ENCODE measurements around the gene SERPINF2.
"Not testable (repeated sequence)": the region's sequence is repeated elsewhere in the genome, so short reads cannot be mapped to it uniquely, and the experiment has no call there.

SERPINF2 gene

GRCh38 chr17:1773000-1773695 lies 30.5 kb downstream of the SERPINF2 start:
- not testable (repeated sequence) for H3K9ac ChIP-seq (ENCODE audit: low read length); H4K5ac ChIP-seq (ENCODE audit: low read length); H3K4ac ChIP-seq (ENCODE audit: low read depth, low read length); H2BK120ac ChIP-seq (ENCODE audit: low read depth, low read length); H3K18ac ChIP-seq (ENCODE audit: low read length); H3K27ac ChIP-seq (ENCODE audit: low read depth, low read length); H3K4me1 ChIP-seq (ENCODE audit: control insufficient read depth, low read depth, low read length); H2AK5ac ChIP-seq (ENCODE audit: low read length); H3K56ac ChIP-seq (ENCODE audit: low read length); H3K36me3 ChIP-seq (ENCODE audit: control insufficient read depth, insufficient read depth, low read length); H4K8ac ChIP-seq (ENCODE audit: low read depth, low read length); H3K79me1 ChIP-seq (ENCODE audit: low read length); H2BK15ac ChIP-seq (replicated peaks; ENCODE audit: low read depth); H3K79me2 ChIP-seq (ENCODE audit: control insufficient read depth, insufficient read depth, low read length); H2BK5ac ChIP-seq (ENCODE audit: low read length); H3K4me2 ChIP-seq (ENCODE audit: low read length); H3K23ac ChIP-seq (ENCODE audit: low read length); DNase-seq; H3K27me3 ChIP-seq (ENCODE audit: insufficient read depth, low read length, poor library complexity); H3K4me3 ChIP-seq (ENCODE audit: low read length)
- no CpG with 5 or more reads among the region's 12 CpGs for WGBS (ENCODE audit: extremely low coverage, insufficient coverage, low lambda C conversion rate)

DNA sequence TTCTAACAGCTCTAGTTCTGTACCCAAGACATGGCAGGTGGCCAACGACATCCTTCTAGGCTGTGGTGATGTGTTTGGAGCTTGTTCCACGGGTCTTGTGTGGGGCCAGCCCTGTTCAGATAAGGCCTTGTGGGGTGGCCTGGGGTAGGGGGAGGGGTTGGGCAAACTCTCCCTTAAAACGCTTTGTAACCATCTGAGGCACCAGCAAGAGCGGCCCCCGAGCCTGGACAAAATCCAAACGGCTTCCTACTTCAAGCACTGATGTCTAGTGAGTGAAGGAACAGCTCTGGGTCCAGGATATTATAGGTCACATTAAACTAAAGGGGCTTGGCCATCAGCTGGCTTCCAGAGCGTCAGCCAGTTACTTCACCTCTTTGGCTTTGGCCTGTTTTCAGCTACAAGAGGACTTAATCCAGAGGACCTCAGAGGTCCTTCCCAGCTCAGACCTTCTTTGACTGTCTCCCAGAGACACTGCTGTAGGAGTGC lies 31.1 kb downstream of the SERPINF2 start:
- no peak for DNase-seq
- no peak overlapping the region for H4K5ac ChIP-seq (ENCODE audit: low read length)
- H3K18ac ChIP-seq (ENCODE audit: low read length): no peak overlapping the region
- no peak overlapping the region for H3K4me2 ChIP-seq (ENCODE audit: low read length)
- no peaks in the 10 kb centered on the region for H3K79me1 ChIP-seq (ENCODE audit: low read length)
- no peaks in the 10 kb centered on the region for H3K36me3 ChIP-seq (ENCODE audit: control insufficient read depth, insufficient read depth, low read length)
- no CpG with 5 or more reads among the region's 7 CpGs for whole genome bisulfite sequencing (ENCODE audit: extremely low coverage, insufficient coverage, low lambda C conversion rate)
- H2BK5ac ChIP-seq (ENCODE audit: low read length): no peak overlapping the region
- no peak overlapping the region for H3K56ac ChIP-seq (ENCODE audit: low read length)
- H3K4me1 ChIP-seq (ENCODE audit: control insufficient read depth, low read depth, low read length): no peaks in the 10 kb centered on the region
- no peak overlapping the region for H4K8ac ChIP-seq (ENCODE audit: low read depth, low read length)
- no peaks in the 10 kb centered on the region for H3K27me3 ChIP-seq (ENCODE audit: insufficient read depth, low read length, poor library complexity)
- H3K23ac ChIP-seq (ENCODE audit: low read length): no peak overlapping the region
- H3K4me3 ChIP-seq (ENCODE audit: low read length): no peak overlapping the region
- H2BK120ac ChIP-seq (ENCODE audit: low read depth, low read length): no peak overlapping the region
- no peak overlapping the region for H2AK5ac ChIP-seq (ENCODE audit: low read length)
- no peak overlapping the region for H3K27ac ChIP-seq (ENCODE audit: low read depth, low read length)
- H3K4ac ChIP-seq (ENCODE audit: low read depth, low read length): no peak overlapping the region
- no peaks in the 10 kb centered on the region for H3K79me2 ChIP-seq (ENCODE audit: control insufficient read depth, insufficient read depth, low read length)
- H2BK15ac ChIP-seq (replicated peaks; ENCODE audit: low read depth): no peak overlapping the region
- no peak overlapping the region for H3K9ac ChIP-seq (ENCODE audit: low read length)

DNA sequence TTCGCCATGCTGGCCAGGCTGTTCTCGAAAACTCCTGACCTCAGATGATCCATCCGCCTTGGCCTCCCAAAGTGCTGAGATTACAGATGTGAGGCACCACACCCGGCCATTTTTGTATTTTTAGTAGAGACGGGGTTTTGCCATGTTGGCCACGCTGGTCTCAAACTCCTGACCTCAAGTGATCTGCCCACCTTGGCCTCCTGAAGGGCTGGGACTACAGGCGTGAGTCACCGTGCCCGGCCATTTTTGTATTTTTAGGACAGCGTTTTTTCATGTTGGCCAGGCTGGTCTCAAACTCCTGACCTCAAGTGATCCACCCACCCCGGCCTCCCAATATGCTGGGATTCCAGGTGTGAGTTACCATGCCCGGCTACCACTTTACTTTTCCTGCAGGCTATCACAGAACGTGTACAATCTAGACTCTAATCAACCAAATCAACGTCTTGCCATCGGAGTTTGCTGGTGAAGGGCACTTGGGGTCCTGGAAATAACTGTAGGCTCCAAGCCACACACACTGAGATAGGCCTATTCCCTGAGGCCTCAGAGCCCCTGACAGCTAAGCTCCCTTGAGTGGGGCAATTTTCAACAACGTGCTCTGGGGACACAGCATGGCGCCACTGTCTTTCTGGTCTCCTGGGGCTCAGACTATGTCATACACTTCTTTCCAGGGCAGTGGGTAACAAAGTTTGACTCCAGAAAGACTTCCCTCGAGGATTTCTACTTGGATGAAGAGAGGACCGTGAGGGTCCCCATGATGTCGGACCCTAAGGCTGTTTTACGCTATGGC lies 31.9 kb downstream of the SERPINF2 start:
- Histone ChIP-seq H2BK120ac (ENCODE audit: low read depth, low read length) (no peak overlapping the region), H3K9ac (ENCODE audit: low read length) (no peak overlapping the region), H2BK5ac (ENCODE audit: low read length) (no peak overlapping the region), H3K27me3 (ENCODE audit: insufficient read depth, low read length, poor library complexity) (no peaks in the 10 kb centered on the region), H3K4me2 (ENCODE audit: low read length) (no peak overlapping the region), H4K8ac (ENCODE audit: low read depth, low read length) (no peak overlapping the region), H3K56ac (ENCODE audit: low read length) (no peak overlapping the region), H3K4me3 (ENCODE audit: low read length) (no peak overlapping the region), H2AK5ac (ENCODE audit: low read length) (no peak overlapping the region), H3K36me3 (ENCODE audit: control insufficient read depth, insufficient read depth, low read length) (no peaks in the 10 kb centered on the region), H3K79me2 (ENCODE audit: control insufficient read depth, insufficient read depth, low read length) (no peaks in the 10 kb centered on the region), H2BK15ac (replicated peaks; ENCODE audit: low read depth) (no peak overlapping the region), H3K27ac (ENCODE audit: low read depth, low read length) (no peak overlapping the region), H3K79me1 (ENCODE audit: low read length) (no peaks in the 10 kb centered on the region), H4K5ac (ENCODE audit: low read length) (no peak overlapping the region), H3K18ac (ENCODE audit: low read length) (no peak overlapping the region), H3K4me1 (ENCODE audit: control insufficient read depth, low read depth, low read length) (no peaks in the 10 kb centered on the region), H3K4ac (ENCODE audit: low read depth, low read length) (no peak overlapping the region), H3K23ac (ENCODE audit: low read length) (no peak overlapping the region)
- WGBS (ENCODE audit: extremely low coverage, insufficient coverage, low lambda C conversion rate): no CpG with 5 or more reads among the region's 21 CpGs
- DNase-seq: no peak

DNA sequence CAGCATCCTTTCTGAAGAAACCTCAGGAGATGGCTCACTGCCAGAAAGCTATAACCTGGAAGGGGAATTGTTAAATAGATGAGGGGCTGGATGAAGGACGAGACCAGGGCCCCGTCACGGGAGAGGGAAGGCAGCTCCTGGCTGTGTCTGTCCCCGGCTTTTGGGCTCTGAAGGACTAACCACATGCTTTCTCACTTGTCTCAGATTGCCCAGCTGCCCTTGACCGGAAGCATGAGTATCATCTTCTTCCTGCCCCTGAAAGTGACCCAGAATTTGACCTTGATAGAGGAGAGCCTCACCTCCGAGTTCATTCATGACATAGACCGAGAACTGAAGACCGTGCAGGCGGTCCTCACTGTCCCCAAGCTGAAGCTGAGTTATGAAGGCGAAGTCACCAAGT lies 33.7 kb downstream of the SERPINF2 start:
- Histone ChIP-seq H3K4ac (ENCODE audit: low read depth, low read length) (no peak overlapping the region), H3K4me3 (ENCODE audit: low read length) (no peak overlapping the region), H3K36me3 (ENCODE audit: control insufficient read depth, insufficient read depth, low read length) (peaks cover 2% of the 10 kb centered on the region), H2BK5ac (ENCODE audit: low read length) (no peak overlapping the region), H3K23ac (ENCODE audit: low read length) (no peak overlapping the region), H3K4me1 (ENCODE audit: control insufficient read depth, low read depth, low read length) (no peaks in the 10 kb centered on the region), H3K27me3 (ENCODE audit: insufficient read depth, low read length, poor library complexity) (no peaks in the 10 kb centered on the region), H3K27ac (ENCODE audit: low read depth, low read length) (no peak overlapping the region), H3K18ac (ENCODE audit: low read length) (no peak overlapping the region), H3K56ac (ENCODE audit: low read length) (no peak overlapping the region), H2AK5ac (ENCODE audit: low read length) (no peak overlapping the region), H3K79me2 (ENCODE audit: control insufficient read depth, insufficient read depth, low read length) (no peaks in the 10 kb centered on the region), H2BK15ac (replicated peaks; ENCODE audit: low read depth) (no peak overlapping the region), H3K4me2 (ENCODE audit: low read length) (no peak overlapping the region), H4K8ac (ENCODE audit: low read depth, low read length) (no peak overlapping the region), H3K79me1 (ENCODE audit: low read length) (no peaks in the 10 kb centered on the region), H3K9ac (ENCODE audit: low read length) (no peak overlapping the region), H2BK120ac (ENCODE audit: low read depth, low read length) (no peak overlapping the region), H4K5ac (ENCODE audit: low read length) (no peak overlapping the region)
- no CpG with 5 or more reads among the region's 10 CpGs for WGBS (ENCODE audit: extremely low coverage, insufficient coverage, low lambda C conversion rate)
- DNase-seq: no peak

DNA sequence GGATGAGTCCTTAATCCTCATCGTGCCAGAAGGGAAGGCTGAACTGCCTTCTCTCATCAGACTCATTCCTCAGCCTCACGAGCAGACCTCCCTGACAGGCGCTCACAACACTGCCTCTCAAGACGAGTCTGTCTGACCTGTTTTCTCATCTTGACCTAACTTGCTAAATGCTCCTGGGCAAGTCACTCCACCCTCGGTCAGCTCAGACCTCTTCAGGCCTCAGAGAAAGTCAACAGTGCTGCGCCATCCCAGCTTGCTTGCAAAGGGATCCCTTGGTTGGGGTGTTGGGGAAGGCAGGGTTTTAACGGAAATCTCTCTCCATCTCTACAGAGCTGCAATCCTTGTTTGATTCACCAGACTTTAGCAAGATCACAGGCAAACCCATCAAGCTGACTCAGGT lies 34.2 kb downstream of the SERPINF2 start:
- Histone ChIP-seq H3K4ac (ENCODE audit: low read depth, low read length) (no peak overlapping the region), H3K27ac (ENCODE audit: low read depth, low read length) (no peak overlapping the region), H2AK5ac (ENCODE audit: low read length) (no peak overlapping the region), H2BK15ac (replicated peaks; ENCODE audit: low read depth) (no peak overlapping the region), H4K5ac (ENCODE audit: low read length) (no peak overlapping the region), H3K79me2 (ENCODE audit: control insufficient read depth, insufficient read depth, low read length) (no peaks in the 10 kb centered on the region), H3K9ac (ENCODE audit: low read length) (no peak overlapping the region), H3K27me3 (ENCODE audit: insufficient read depth, low read length, poor library complexity) (no peaks in the 10 kb centered on the region), H3K36me3 (ENCODE audit: control insufficient read depth, insufficient read depth, low read length) (peaks cover 4% of the 10 kb centered on the region), H2BK5ac (ENCODE audit: low read length) (no peak overlapping the region), H3K4me1 (ENCODE audit: control insufficient read depth, low read depth, low read length) (no peaks in the 10 kb centered on the region), H3K4me2 (ENCODE audit: low read length) (no peak overlapping the region), H2BK120ac (ENCODE audit: low read depth, low read length) (no peak overlapping the region), H3K23ac (ENCODE audit: low read length) (no peak overlapping the region), H3K18ac (ENCODE audit: low read length) (no peak overlapping the region), H3K4me3 (ENCODE audit: low read length) (no peak overlapping the region), H4K8ac (ENCODE audit: low read depth, low read length) (no peak overlapping the region), H3K79me1 (ENCODE audit: low read length) (no peaks in the 10 kb centered on the region), H3K56ac (ENCODE audit: low read length) (no peak overlapping the region)
- no peak for DNase-seq
- no CpG with 5 or more reads among the region's 7 CpGs for WGBS (ENCODE audit: extremely low coverage, insufficient coverage, low lambda C conversion rate)

Data from mesendoderm (in vitro differentiated cells).